IMR-90 (cell line): ENCODE measurements around the gene CAMTA1. TPM values are rescaled to one million over a fixed set of nuclear protein-coding genes. Genes with fewer than 3 reads are reported as not detected.

ENCODE experiments used
- ATAC-seq: fragments of 200-7000 bp; cut with Tn5 transposase; 2 replicates; pipeline ENCODE4 v1.9.1; 2020; ENCODE audit warnings: low read depth, mild to moderate bottlenecking, moderate library complexity
- BruUV-seq: library from RNA; stranded (reverse); fragments of 400-500 nt; replicated peaks from 2 replicates; lab custom pipeline; 2021; lab: Mats Ljungman, UMichigan
- CTCF ChIA-PET: fragments of 300-600 bp; formaldehyde crosslinking; extraction: SDS; loops from one replicate; lab custom pipeline; 2021; ENCODE audit warnings: antibody characterized with exemption; lab: Yijun Ruan, JAX
- POLR2A ChIA-PET: fragments of 300-600 bp; sonication (Branson Sonifier 250); formaldehyde crosslinking; loops from one replicate; lab custom pipeline; 2022; ENCODE audit warnings: antibody characterized with exemption; ENCODE audit not compliant: unreplicated experiment; lab: Charles Lee
- DNase-seq: peaks from one replicate; pipeline ENCODE4 v3.0.0; 2013
- H2AFZ ChIP-seq: replicated peaks from 2 replicates; pipeline ENCODE3; 2013; ENCODE audit warnings: low read length, mild to moderate bottlenecking; ENCODE audit not compliant: poor library complexity
- H2AK5ac ChIP-seq: 2 replicates; pipeline ENCODE4 v1.6.1; 2013; ENCODE audit warnings: low read depth, low read length, inconsistent platforms
- H2AK9ac ChIP-seq: replicated peaks from 2 replicates; pipeline ENCODE3; 2013; ENCODE audit warnings: mild to moderate bottlenecking, low read depth, low read length, moderate library complexity; ENCODE audit not compliant: poor library complexity
- H2BK120ac ChIP-seq: 2 replicates; pipeline ENCODE4 v1.6.1; 2013; ENCODE audit warnings: low read depth, low read length, inconsistent platforms
- H2BK15ac ChIP-seq: 3 replicates; pipeline ENCODE4 v1.6.1; 2013; ENCODE audit warnings: low read depth, low read length, inconsistent platforms
- H2BK20ac ChIP-seq: 2 replicates; pipeline ENCODE4 v1.6.1; 2013; ENCODE audit warnings: low read depth, mild to moderate bottlenecking, inconsistent platforms, low read length, moderate library complexity
- H2BK5ac ChIP-seq: 2 replicates; pipeline ENCODE4 v1.6.1; 2013; ENCODE audit warnings: mild to moderate bottlenecking, low read depth, low read length, inconsistent platforms; ENCODE audit not compliant: poor library complexity, severe bottlenecking
- H3K14ac ChIP-seq: replicated peaks from 2 replicates; pipeline ENCODE4 v1.6.1; 2013; ENCODE audit warnings: low read depth, low read length, inconsistent platforms
- H3K18ac ChIP-seq: 2 replicates; pipeline ENCODE4 v1.6.1; 2013; ENCODE audit warnings: low read depth, low read length, control low read depth
- H3K23ac ChIP-seq: 2 replicates; pipeline ENCODE4 v1.6.1; 2013; ENCODE audit warnings: low read depth, low read length, inconsistent platforms
- H3K27ac ChIP-seq: 2 replicates; pipeline ENCODE4 v1.5.1; 2013; ENCODE audit warnings: mild to moderate bottlenecking, control low read depth, low read length; ENCODE audit not compliant: insufficient read depth
- H3K27me3 ChIP-seq: 2 replicates; pipeline ENCODE4 v1.6.1; 2013; ENCODE audit warnings: low read length; ENCODE audit not compliant: control insufficient read depth, insufficient read depth
- H3K36me3 ChIP-seq: 2 replicates; pipeline ENCODE4 v1.6.1; 2013; ENCODE audit warnings: low read length, mixed read lengths; ENCODE audit not compliant: control insufficient read depth, insufficient read depth
- H3K4ac ChIP-seq: 2 replicates; pipeline ENCODE4 v1.6.1; 2013; ENCODE audit warnings: low read depth, low read length, inconsistent platforms
- H3K4me1 ChIP-seq: 2 replicates; pipeline ENCODE4 v1.6.1; 2013; ENCODE audit warnings: low read length, mixed read lengths; ENCODE audit not compliant: control insufficient read depth, insufficient read depth
- H3K4me2 ChIP-seq: 2 replicates; pipeline ENCODE4 v1.6.1; 2013; ENCODE audit warnings: low read depth, mild to moderate bottlenecking, control low read depth, low read length, moderate library complexity
- H3K4me3 ChIP-seq: 2 replicates; pipeline ENCODE4 v1.5.1; 2013; ENCODE audit warnings: low read depth, mild to moderate bottlenecking, control low read depth, low read length, moderate library complexity; ENCODE audit not compliant: insufficient read depth
- H3K56ac ChIP-seq: 2 replicates; pipeline ENCODE4 v1.6.1; 2013; ENCODE audit warnings: low read length, inconsistent platforms; ENCODE audit not compliant: insufficient read depth; ENCODE audit errors: extremely low read depth
- H3K79me1 ChIP-seq, 2 experiments: 2 replicates each; pipeline ENCODE4 v1.6.1; 2013; ENCODE audit warnings: low read length in 2 of 2, inconsistent platforms in 1 of 2, low read depth in 1 of 2
- H3K9ac ChIP-seq: 2 replicates; pipeline ENCODE4 v1.6.1; 2013; ENCODE audit warnings: low read depth, low read length, control low read depth
- H3K9me1 ChIP-seq: 2 replicates; pipeline ENCODE4 v1.6.1; 2013; ENCODE audit warnings: low read length, inconsistent platforms; ENCODE audit not compliant: insufficient read depth
- H3K9me3 ChIP-seq: 2 replicates; pipeline ENCODE4 v1.6.1; 2013; ENCODE audit warnings: low read length; ENCODE audit not compliant: control insufficient read depth, insufficient read depth
- H4K20me1 ChIP-seq: 2 replicates; pipeline ENCODE4 v1.6.1; 2013; ENCODE audit warnings: low read length, inconsistent platforms; ENCODE audit not compliant: insufficient read depth
- H4K5ac ChIP-seq: 2 replicates; pipeline ENCODE4 v1.6.1; 2013; ENCODE audit warnings: mild to moderate bottlenecking, low read depth, low read length, control low read depth
- H4K8ac ChIP-seq, 2 experiments: 2 replicates each; pipeline ENCODE4 v1.6.1; 2013; ENCODE audit warnings: low read depth in 2 of 2, low read length in 2 of 2, control low read depth in 1 of 2, inconsistent platforms in 1 of 2
- H4K91ac ChIP-seq: 2 replicates; pipeline ENCODE4 v1.6.1; 2013; ENCODE audit warnings: low read depth, low read length, inconsistent platforms; ENCODE audit not compliant: insufficient read depth
- BHLHE40 ChIP-seq: fragments of 150-350 bp; IDR thresholded peaks from 2 replicates; pipeline ENCODE4 v1.6.1; 2016; ENCODE audit warnings: mild to moderate bottlenecking, low read depth, low read length
- CEBPB ChIP-seq: IDR thresholded peaks from 2 replicates; pipeline ENCODE4 v1.6.1; 2012; ENCODE audit warnings: low read depth, low read length, improper control_type of control experiment
- CHD1 ChIP-seq: IDR thresholded peaks from 2 replicates; pipeline ENCODE4 v1.6.1; 2012; ENCODE audit warnings: low read depth, low read length, improper control_type of control experiment
- FOS ChIP-seq: fragments of 150-350 bp; IDR thresholded peaks from 2 replicates; pipeline ENCODE4 v1.6.1; 2016; ENCODE audit warnings: low read depth, low read length
- MAFK ChIP-seq: IDR thresholded peaks from 2 replicates; pipeline ENCODE4 v1.6.1; 2012; ENCODE audit warnings: low read depth, low read length, improper control_type of control experiment
- MAZ ChIP-seq: IDR thresholded peaks from 2 replicates; pipeline ENCODE4 v1.6.1; 2012; ENCODE audit warnings: low read depth, mild to moderate bottlenecking, low read length, improper control_type of control experiment, moderate library complexity, borderline replicate concordance
- MXI1 ChIP-seq: IDR thresholded peaks from 2 replicates; pipeline ENCODE4 v1.6.1; 2012; ENCODE audit warnings: low read depth, mild to moderate bottlenecking, low read length, moderate library complexity, borderline replicate concordance
- NFE2L2 ChIP-seq: fragments of 150-350 bp; IDR thresholded peaks from 2 replicates; pipeline ENCODE4 v1.6.1; 2016; ENCODE audit warnings: low read depth, mild to moderate bottlenecking, low read length
- POLR2A ChIP-seq: IDR thresholded peaks from 2 replicates; pipeline ENCODE4 v1.6.1; 2012; ENCODE audit warnings: mild to moderate bottlenecking, low read depth, low read length
- RAD21 ChIP-seq: IDR thresholded peaks from 2 replicates; pipeline ENCODE4 v1.6.1; 2012; ENCODE audit warnings: low read length, improper control_type of control experiment
- RCOR1 ChIP-seq: IDR thresholded peaks from 2 replicates; pipeline ENCODE4 v1.6.1; 2012; ENCODE audit warnings: mild to moderate bottlenecking, low read length, improper control_type of control experiment; ENCODE audit not compliant: insufficient replicate concordance
- RFX5 ChIP-seq: IDR thresholded peaks from 2 replicates; pipeline ENCODE4 v1.8.0; 2012; ENCODE audit warnings: low read depth, mild to moderate bottlenecking, low read length, moderate library complexity
- SMC3 ChIP-seq: fragments of 150-350 bp; IDR thresholded peaks from 2 replicates; pipeline ENCODE4 v1.6.1; 2016; ENCODE audit warnings: low read depth, mild to moderate bottlenecking, antibody characterized with exemption, low read length, moderate library complexity
- WGBS, 2 experiments: methylation state at CpG; one replicate each; pipeline versions ENCODE4 v1.1.5 to v1.1.7; 2013; ENCODE audit warnings: missing lambda C conversion rate in 2 of 2; ENCODE audit not compliant: insufficient read length in 1 of 2; ENCODE audit errors: extremely low coverage in 2 of 2; 5-methylcytosine and 5-hydroxymethylcytosine counted together
- dilution Hi-C: fragments of 300-500 bp; cut with HindIII; formaldehyde crosslinking; loops from one replicate; pipeline ENCODE4 v1.14.3; 2018; ENCODE audit warnings: low sequenced_read_pairs; ENCODE audit not compliant: unreplicated experiment
- in situ Hi-C: fragments of 300-500 bp; cut with MboI; formaldehyde crosslinking; loops from 3 replicates; pipeline ENCODE4 v1.14.3; 2019; ENCODE audit warnings: low sequenced_read_pairs, inconsistent platforms, mixed read lengths
- intact Hi-C: fragments of 100-400 bp; cut with micrococcal nuclease; formaldehyde crosslinking; loops from 2 replicates; pipeline ENCODE4 v1.10.0; 2022
- polyA plus RNA-seq, 3 experiments: library from polyadenylated mRNA; depleted of rRNA; stranded (reverse); fragments of >200 nt; gene quantifications; 2 replicates each; pipeline ENCODE4 v1.2.3, GENCODE V29; 2012; ENCODE audit warnings: low replicate concordance in 1 of 3
- total RNA-seq: library from RNA; depleted of rRNA; stranded (reverse); fragments of >200 nt; gene quantifications from 2 replicates; pipeline ENCODE4 v1.2.3, GENCODE V29; 2012
- TF ChIP-seq, protein P1 (sequence below): conservative IDR thresholded peaks from 2 replicates; pipeline ENCODE4 v1.5.1; 2012; ENCODE audit warnings: mild to moderate bottlenecking, low read depth, low read length, improper control_type of control experiment
- TF ChIP-seq, protein P2 (sequence below): fragments of 150-350 bp; IDR thresholded peaks from 2 replicates; pipeline ENCODE4 v1.6.1; 2017; ENCODE audit warnings: mild to moderate bottlenecking, antibody characterized with exemption, low read length, low read depth
- TF ChIP-seq, protein P3 (sequence below): fragments of 150-350 bp; IDR thresholded peaks from 2 replicates; pipeline ENCODE4 v1.6.1; 2016; ENCODE audit warnings: low read depth, mild to moderate bottlenecking, low read length, moderate library complexity, borderline replicate concordance

The CAMTA1 gene
- total and polyA plus RNA-seq, 2 of the 4 experiments (the other 2 are of a cell fraction) = 35.5 to 74.3 TPM

DNA sequence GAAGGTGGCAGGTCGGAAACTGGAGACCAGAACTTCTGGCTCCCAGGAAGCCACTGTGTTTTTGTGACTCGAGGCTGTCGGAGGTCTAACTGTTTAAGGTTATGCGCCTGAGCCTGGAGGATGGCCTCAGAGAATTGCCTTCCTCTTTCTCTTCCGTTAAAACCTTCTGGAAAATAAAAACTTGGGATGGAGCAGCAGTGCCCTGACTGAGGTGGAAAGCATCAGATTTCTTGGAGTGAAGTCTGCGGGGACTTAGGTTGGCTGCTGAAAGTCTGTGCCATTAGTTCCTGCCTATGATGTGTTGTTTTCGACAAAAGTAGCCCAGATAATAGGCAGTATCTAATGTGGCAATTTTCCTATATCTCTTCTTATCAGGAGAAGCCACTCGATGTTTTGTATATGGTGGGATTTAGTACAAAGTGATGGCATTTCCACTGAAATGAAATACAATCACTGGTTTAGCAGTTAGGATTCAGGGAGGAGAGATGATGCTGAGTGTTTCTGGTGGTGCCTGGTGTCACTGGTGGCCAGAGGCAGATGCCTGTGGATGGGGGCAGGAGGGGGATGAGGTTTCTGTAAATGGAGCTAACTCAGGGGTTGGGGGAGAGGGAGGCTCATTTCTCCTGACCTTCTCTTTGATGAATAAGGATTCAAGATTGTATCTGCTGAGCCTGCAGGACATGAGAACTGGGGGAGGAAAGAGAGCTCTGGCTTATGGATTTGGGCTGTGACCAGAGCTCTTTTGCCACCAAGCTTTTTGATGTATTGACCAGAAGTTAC lies 150.8 kb downstream of the CAMTA1 start:
- dilution Hi-C loops = no loop called here
- H2BK20ac ChIP-seq = no peak overlapping the region
- no peak overlapping the region for H4K5ac ChIP-seq
- DNase-seq (no peak), ATAC-seq (no peak)
- H2AK5ac ChIP-seq = no peak overlapping the region
- no peak overlapping the region for H2BK5ac ChIP-seq
- no peak overlapping the region for H4K91ac ChIP-seq
- no peak overlapping the region for H3K4me3 ChIP-seq
- in situ Hi-C loops = no loop called here
- no peaks in the 10 kb centered on the region for H3K36me3 ChIP-seq
- no peaks in the 10 kb centered on the region for H3K4me1 ChIP-seq
- no peak overlapping the region for H3K4me2 ChIP-seq
- H3K9me3 ChIP-seq = no peaks in the 10 kb centered on the region
- BruUV-seq = no TSS peak
- WGBS, 2 experiments = 60% methylated on average over 1 of the region's 8 CpGs; no CpG with 5 or more reads in 1 of the 2 experiments
- intact Hi-C loops = no loop called here
- H3K79me1 ChIP-seq = no peaks in the 10 kb centered on the region
- H2AK9ac ChIP-seq = no peak overlapping the region
- no peak overlapping the region for H3K14ac ChIP-seq
- H3K56ac ChIP-seq = no peak overlapping the region
- POLR2A ChIA-PET = no interaction called here
- H3K9ac ChIP-seq = no peak overlapping the region
- no peaks in the 10 kb centered on the region for H3K9me1 ChIP-seq
- H2BK15ac ChIP-seq = no peak overlapping the region
- no peak overlapping the region for H2BK120ac ChIP-seq
- H3K27ac ChIP-seq = no peak overlapping the region
- no peak overlapping the region for H3K4ac ChIP-seq
- H4K8ac ChIP-seq = no peak overlapping the region
- no peak overlapping the region for H3K23ac ChIP-seq
- no peaks in the 10 kb centered on the region for H4K20me1 ChIP-seq
- CTCF ChIA-PET = no interaction called here
- TF ChIP-seq BHLHE40 (no peak), RCOR1 (no peak), RAD21 (no peak), MAZ (no peak), MXI1 (no peak), CEBPB (no peak), CHD1 (no peak), FOS (no peak), NFE2L2 (no peak), MAFK (no peak), RFX5 (no peak), SMC3 (no peak), POLR2A (no peak)
- TF ChIP-seq, protein P1, sequence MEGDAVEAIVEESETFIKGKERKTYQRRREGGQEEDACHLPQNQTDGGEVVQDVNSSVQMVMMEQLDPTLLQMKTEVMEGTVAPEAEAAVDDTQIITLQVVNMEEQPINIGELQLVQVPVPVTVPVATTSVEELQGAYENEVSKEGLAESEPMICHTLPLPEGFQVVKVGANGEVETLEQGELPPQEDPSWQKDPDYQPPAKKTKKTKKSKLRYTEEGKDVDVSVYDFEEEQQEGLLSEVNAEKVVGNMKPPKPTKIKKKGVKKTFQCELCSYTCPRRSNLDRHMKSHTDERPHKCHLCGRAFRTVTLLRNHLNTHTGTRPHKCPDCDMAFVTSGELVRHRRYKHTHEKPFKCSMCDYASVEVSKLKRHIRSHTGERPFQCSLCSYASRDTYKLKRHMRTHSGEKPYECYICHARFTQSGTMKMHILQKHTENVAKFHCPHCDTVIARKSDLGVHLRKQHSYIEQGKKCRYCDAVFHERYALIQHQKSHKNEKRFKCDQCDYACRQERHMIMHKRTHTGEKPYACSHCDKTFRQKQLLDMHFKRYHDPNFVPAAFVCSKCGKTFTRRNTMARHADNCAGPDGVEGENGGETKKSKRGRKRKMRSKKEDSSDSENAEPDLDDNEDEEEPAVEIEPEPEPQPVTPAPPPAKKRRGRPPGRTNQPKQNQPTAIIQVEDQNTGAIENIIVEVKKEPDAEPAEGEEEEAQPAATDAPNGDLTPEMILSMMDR = no peak
- TF ChIP-seq, protein P2, sequence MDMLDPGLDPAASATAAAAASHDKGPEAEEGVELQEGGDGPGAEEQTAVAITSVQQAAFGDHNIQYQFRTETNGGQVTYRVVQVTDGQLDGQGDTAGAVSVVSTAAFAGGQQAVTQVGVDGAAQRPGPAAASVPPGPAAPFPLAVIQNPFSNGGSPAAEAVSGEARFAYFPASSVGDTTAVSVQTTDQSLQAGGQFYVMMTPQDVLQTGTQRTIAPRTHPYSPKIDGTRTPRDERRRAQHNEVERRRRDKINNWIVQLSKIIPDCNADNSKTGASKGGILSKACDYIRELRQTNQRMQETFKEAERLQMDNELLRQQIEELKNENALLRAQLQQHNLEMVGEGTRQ = no peak
- TF ChIP-seq, protein P3, sequence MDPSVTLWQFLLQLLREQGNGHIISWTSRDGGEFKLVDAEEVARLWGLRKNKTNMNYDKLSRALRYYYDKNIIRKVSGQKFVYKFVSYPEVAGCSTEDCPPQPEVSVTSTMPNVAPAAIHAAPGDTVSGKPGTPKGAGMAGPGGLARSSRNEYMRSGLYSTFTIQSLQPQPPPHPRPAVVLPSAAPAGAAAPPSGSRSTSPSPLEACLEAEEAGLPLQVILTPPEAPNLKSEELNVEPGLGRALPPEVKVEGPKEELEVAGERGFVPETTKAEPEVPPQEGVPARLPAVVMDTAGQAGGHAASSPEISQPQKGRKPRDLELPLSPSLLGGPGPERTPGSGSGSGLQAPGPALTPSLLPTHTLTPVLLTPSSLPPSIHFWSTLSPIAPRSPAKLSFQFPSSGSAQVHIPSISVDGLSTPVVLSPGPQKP = no peak
- H3K27me3 ChIP-seq = peaks cover 33% of the 10 kb centered on the region
- no peak overlapping the region for H2AFZ ChIP-seq
- no peak overlapping the region for H3K18ac ChIP-seq
